Measurements from ENCODE around the gene BTBD6. TPM values are rescaled to one million over a fixed set of nuclear protein-coding genes. Genes with fewer than 3 reads are reported as not detected.

BTBD6 gene
- total RNA-seq, 1 experiment from 2014 or later = 9.0 TPM

GRCh38 chr14:105252552-105253328 lies 4.4 kb downstream of the BTBD6 start:
- 0 out of 2 replicates have a peak, but pooled peaks cover 4% of the 10 kb centered on the region for H3F3A ChIP-seq (ENCODE audit: insufficient read depth, low read depth)
- no peaks in the 10 kb centered on the region for H3K9me2 ChIP-seq (ENCODE audit: insufficient read depth)
- H3K36me3 ChIP-seq (ENCODE audit: low read depth) = no peaks in the 10 kb centered on the region
- no peaks in the 10 kb centered on the region for H3K27me3 ChIP-seq (ENCODE audit: insufficient read depth, low read depth)
- H2AFZ ChIP-seq = no peak overlapping the region
- ChIA-PET CTCF (no interaction called here), POLR2A (ENCODE audit: unreplicated experiment) (no interaction called here)
- no peak for DNase-seq
- H3K79me2 ChIP-seq (ENCODE audit: low read depth) = 0 out of 2 replicates have a peak, but pooled peaks cover under 1% of the 10 kb centered on the region
- intact Hi-C loops (cut with micrococcal nuclease; ENCODE audit: unreplicated experiment) = no loop called here
- H3K4me3 ChIP-seq = no peak overlapping the region
- BruUV-seq (replicated peaks) = no TSS peak
- no peaks in the 10 kb centered on the region; the same call in none of the 2 replicates for H3K4me1 ChIP-seq (replicated peaks; ENCODE audit: insufficient read depth)
- TF ChIP-seq EZH2 (IDR thresholded peaks at IDR 0.05; ENCODE audit: low read depth) (no peak), CTCF (conservative IDR thresholded peaks at IDR 0.05) (no peak)
- no peaks in the 10 kb centered on the region for H3K9me3 ChIP-seq (ENCODE audit: insufficient read depth, low read depth)
- H3K27ac ChIP-seq = no peak overlapping the region
- H3K4me2 ChIP-seq = no peak overlapping the region
- peaks cover 4% of the 10 kb centered on the region for H4K20me1 ChIP-seq (ENCODE audit: insufficient read depth)

GRCh38 chr14:105253329-105253682 lies 5.0 kb downstream of the BTBD6 start:
- intact Hi-C loops (cut with micrococcal nuclease; ENCODE audit: unreplicated experiment) = no loop called here
- H3K79me2 ChIP-seq (ENCODE audit: low read depth) = no peaks in the 10 kb centered on the region
- no peaks in the 10 kb centered on the region for H3K9me2 ChIP-seq (ENCODE audit: insufficient read depth)
- no peak for DNase-seq
- H3K4me1 ChIP-seq (replicated peaks; ENCODE audit: insufficient read depth) = no peaks in the 10 kb centered on the region; the same call in 1 of the 2 replicates
- H3K27ac ChIP-seq = no peak overlapping the region
- BruUV-seq (replicated peaks) = no TSS peak
- no peak overlapping the region for H2AFZ ChIP-seq
- H4K20me1 ChIP-seq (ENCODE audit: insufficient read depth) = peaks cover 4% of the 10 kb centered on the region
- H3K36me3 ChIP-seq (ENCODE audit: low read depth) = no peaks in the 10 kb centered on the region
- H3K4me3 ChIP-seq = no peak overlapping the region
- H3K4me2 ChIP-seq = no peak overlapping the region
- ChIA-PET CTCF (no interaction called here), POLR2A (ENCODE audit: unreplicated experiment) (no interaction called here)
- H3F3A ChIP-seq (ENCODE audit: insufficient read depth, low read depth) = 0 out of 2 replicates have a peak, but pooled peaks cover 4% of the 10 kb centered on the region
- no peaks in the 10 kb centered on the region for H3K27me3 ChIP-seq (ENCODE audit: insufficient read depth, low read depth)
- no peak for TF ChIP-seq EZH2 (IDR thresholded peaks at IDR 0.05; ENCODE audit: low read depth)
- TF ChIP-seq CTCF (conservative IDR thresholded peaks at IDR 0.05) = no peak
- no peaks in the 10 kb centered on the region for H3K9me3 ChIP-seq (ENCODE audit: insufficient read depth, low read depth)

DNA sequence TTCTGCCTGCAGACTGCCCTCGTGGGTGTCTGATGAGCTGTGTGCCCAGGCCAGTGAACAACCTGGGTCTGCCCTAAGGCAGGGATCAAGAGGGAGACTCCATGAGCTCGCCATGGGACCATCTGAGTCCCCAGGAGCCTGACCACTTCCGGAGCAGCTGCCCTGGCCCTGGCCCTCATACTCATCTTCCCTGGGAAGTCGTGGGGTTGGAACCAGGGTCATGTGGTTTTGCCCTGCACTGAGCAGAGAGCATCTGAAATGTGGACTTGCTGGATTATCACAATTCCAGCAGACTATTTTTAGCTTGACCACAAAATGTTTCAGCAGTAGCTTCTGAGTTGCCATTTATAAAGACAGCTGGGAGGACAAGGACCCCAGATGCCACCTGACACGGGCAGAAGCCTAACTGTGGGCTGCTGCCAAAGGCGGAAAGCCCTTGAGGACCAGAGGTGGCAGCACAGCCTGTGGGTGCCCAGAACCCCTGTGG lies 6.7 kb downstream of the BTBD6 start:
- DNase-seq = no peak
- H3K9me2 ChIP-seq (ENCODE audit: insufficient read depth) = no peaks in the 10 kb centered on the region
- no TSS peak for BruUV-seq (replicated peaks)
- H3K27ac ChIP-seq = no peak overlapping the region
- peaks cover 4% of the 10 kb centered on the region for H4K20me1 ChIP-seq (ENCODE audit: insufficient read depth)
- no peak overlapping the region for H3K4me2 ChIP-seq
- H3K27me3 ChIP-seq (ENCODE audit: insufficient read depth, low read depth) = no peaks in the 10 kb centered on the region
- no peak for TF ChIP-seq CTCF (conservative IDR thresholded peaks at IDR 0.05)
- TF ChIP-seq EZH2 (IDR thresholded peaks at IDR 0.05; ENCODE audit: low read depth) = no peak
- CTCF ChIA-PET = no interaction called here
- POLR2A ChIA-PET (ENCODE audit: unreplicated experiment) = no interaction called here
- H3K9me3 ChIP-seq (ENCODE audit: insufficient read depth, low read depth) = no peaks in the 10 kb centered on the region
- H3K4me3 ChIP-seq = no peak overlapping the region
- peaks cover 10% of the 10 kb centered on the region; the same call in 1 of the 2 replicates for H3F3A ChIP-seq (ENCODE audit: insufficient read depth, low read depth)
- intact Hi-C loops (cut with micrococcal nuclease; ENCODE audit: unreplicated experiment) = no loop called here
- no peaks in the 10 kb centered on the region for H3K4me1 ChIP-seq (replicated peaks; ENCODE audit: insufficient read depth)
- no peaks in the 10 kb centered on the region for H3K36me3 ChIP-seq (ENCODE audit: low read depth)
- no peaks in the 10 kb centered on the region for H3K79me2 ChIP-seq (ENCODE audit: low read depth)
- no peak overlapping the region for H2AFZ ChIP-seq
